SU-DHL-6 (cell line): Measurements from ENCODE around the gene LRP1B.

ENCODE experiments used
- CTCF ChIP-seq: fragments of 200-600 bp; sonication (generic); IDR thresholded peaks from one replicate; pipeline ENCODE4 v1.5.1; 2017; ENCODE audit warnings: antibody characterized with exemption, mild to moderate bottlenecking, low read length, moderate library complexity; ENCODE audit not compliant: insufficient read depth, poor library complexity, severe bottlenecking
- EZH2phosphoT487 ChIP-seq: fragments of 200-600 bp; sonication (generic), shearing (Covaris generic); conservative IDR thresholded peaks from 2 replicates; pipeline ENCODE4 v1.6.1; 2018; ENCODE audit warnings: mild to moderate bottlenecking, antibody characterized with exemption, low read length, moderate library complexity, mixed read lengths

GRCh38 chr2:140869107-140869506 is 1261.7 kb downstream of the LRP1B start:
- TF ChIP-seq CTCF (no peak), EZH2phosphoT487 (no peak)
